ENCODE measurements around the gene MYO18B.

GRCh38 chr22:25996669-25997068, 254.7 kb downstream of the MYO18B start:
- TF ChIP-seq CTCF (conservative IDR thresholded peaks at IDR 0.05; ENCODE audit: low read depth, low read length) = no peak
- TF ChIP-seq EZH2 (IDR thresholded peaks at IDR 0.05; ENCODE audit: low read length, unreplicated experiment) = no peak
- no peak for TF ChIP-seq EZH2phosphoT487 (IDR thresholded peaks at IDR 0.05; ENCODE audit: borderline replicate concordance, low read length)

Measured in PC-3 (cell line).